ENCODE measurements around the gene EYS.

EYS gene

GRCh38 chr6:65708162-65708561 lies 1.1 kb upstream of the EYS start:
- no peak for TF ChIP-seq CTCF (IDR thresholded peaks at IDR 0.05)

GRCh38 chr6:65706436-65706835 lies 590 bp downstream of the EYS start:
- TF ChIP-seq CTCF (IDR thresholded peaks at IDR 0.05), result no peak

GRCh38 chr6:65701325-65701724 lies 5.7 kb downstream of the EYS start:
- TF ChIP-seq CTCF (IDR thresholded peaks at IDR 0.05), result no peak

- TF ChIP-seq CTCF (IDR thresholded peaks at IDR 0.05), result no peak
These were observed 6.5 kb downstream of the EYS start for GRCh38 chr6:65700561-65700960.

GRCh38 chr6:65692109-65692508 lies 14.9 kb downstream of the EYS start:
- no peak for TF ChIP-seq CTCF (IDR thresholded peaks at IDR 0.05)

- TF ChIP-seq CTCF (IDR thresholded peaks at IDR 0.05), result no peak
These were observed 26.8 kb downstream of the EYS start for GRCh38 chr6:65680232-65680631.

GRCh38 chr6:65671922-65672321 lies 35.1 kb downstream of the EYS start:
- TF ChIP-seq CTCF (IDR thresholded peaks at IDR 0.05), result no peak

- no peak for TF ChIP-seq CTCF (IDR thresholded peaks at IDR 0.05)
These were observed 38.9 kb downstream of the EYS start for GRCh38 chr6:65667916-65668656.

All from LNCAP (cell line).